GM21825 (cell line): ENCODE results near the gene ANAPC7.
A peak's percentile ranks its signal among the peaks of the same experiment; 100 is the strongest.
"Not testable (repeated sequence)": the region's sequence is repeated elsewhere in the genome, so short reads cannot be mapped to it uniquely, and the experiment has no call there.

Experiments used
- ATAC-seq: cut with Tn5 transposase; IDR thresholded peaks from one replicate; pipeline ENCODE4 v1.9.1; 2021; ENCODE audit warnings: mild to moderate bottlenecking, moderate library complexity; ENCODE audit not compliant: unreplicated experiment

ANAPC7 gene

GRCh38 chr12:110378131-110378790 lies 25.2 kb downstream of the ANAPC7 start:
- ATAC-seq, result not testable (repeated sequence)

DNA sequence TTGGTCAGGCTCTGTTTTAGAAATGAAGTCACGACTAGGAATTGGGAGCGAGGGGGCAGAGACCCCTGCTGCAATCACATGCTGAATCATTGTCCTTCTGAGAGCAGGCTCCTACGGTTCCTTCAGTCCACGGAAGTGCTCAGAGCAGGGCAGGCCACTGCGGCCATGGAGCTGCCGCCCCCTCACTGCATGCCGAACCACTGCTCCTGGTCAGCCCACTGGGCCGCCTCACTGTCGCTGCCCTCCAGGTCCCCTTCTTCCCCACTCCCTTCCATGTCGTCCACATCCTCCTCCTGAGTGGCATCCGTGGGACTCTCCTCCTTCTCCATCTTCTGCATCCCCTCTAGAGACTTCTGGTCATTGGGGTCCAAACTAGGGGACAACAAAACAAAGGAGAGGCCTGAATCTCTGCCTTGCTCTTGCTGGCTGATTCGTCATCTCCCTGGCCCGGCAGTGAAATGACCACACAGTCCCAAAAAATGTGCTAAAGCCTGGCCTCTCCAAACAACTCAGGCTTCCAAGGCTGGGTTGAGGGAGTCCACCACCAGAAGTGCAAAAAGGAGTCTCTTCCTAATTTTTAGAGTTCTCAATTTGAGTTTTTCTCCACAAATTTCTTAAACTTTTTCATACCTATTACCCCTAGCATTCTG lies 29.4 kb downstream of the ANAPC7 start:
- ATAC-seq, result no peak

DNA sequence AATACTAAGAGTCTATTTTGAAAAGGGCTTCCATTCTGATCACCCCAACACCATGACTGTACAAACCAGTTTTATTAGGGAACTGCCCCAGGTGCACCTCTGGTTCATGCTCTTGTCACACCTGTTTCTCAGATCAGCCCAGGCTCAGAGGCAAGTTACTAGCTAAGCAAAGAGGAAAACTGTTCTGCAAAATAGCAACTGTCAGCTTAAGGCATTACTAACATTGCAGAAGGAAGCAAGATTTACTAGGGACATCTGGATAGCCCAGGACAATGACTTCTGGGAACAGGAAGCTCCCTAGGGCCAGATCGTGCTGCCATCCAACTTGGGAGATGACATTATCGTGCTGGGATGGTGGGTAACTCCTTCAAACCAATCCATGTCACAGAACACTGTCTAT lies 30.1 kb downstream of the ANAPC7 start:
- no peak for ATAC-seq

GRCh38 chr12:110373025-110373424 lies 30.5 kb downstream of the ANAPC7 start:
- no peak for ATAC-seq

DNA sequence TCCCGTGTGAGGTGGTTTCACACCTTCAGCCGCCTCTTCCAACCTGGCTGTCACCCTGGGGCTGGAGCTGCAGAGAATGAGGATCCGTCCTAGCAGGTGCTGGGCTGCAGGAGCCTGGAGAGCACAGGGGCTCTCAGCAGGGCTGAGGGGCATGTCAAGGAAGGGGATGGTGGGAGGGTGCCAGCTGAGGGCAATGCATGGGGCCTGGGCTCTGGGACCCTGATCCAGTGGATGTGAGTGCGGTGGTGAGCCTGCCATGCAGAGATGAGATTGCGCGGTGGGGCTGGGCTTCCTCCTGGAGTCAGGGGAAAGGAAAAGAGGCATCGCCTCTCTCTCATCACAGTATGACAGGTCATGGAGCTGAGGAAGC lies 31.5 kb downstream of the ANAPC7 start:
- ATAC-seq, result no peak

- ATAC-seq, result peak; percentile 69
Measured at GRCh38 chr12:110371408-110372055, 32.0 kb downstream of the ANAPC7 start.

- ATAC-seq, result no peak
Measured at GRCh38 chr12:110370732-110371231, 32.7 kb downstream of the ANAPC7 start.

DNA sequence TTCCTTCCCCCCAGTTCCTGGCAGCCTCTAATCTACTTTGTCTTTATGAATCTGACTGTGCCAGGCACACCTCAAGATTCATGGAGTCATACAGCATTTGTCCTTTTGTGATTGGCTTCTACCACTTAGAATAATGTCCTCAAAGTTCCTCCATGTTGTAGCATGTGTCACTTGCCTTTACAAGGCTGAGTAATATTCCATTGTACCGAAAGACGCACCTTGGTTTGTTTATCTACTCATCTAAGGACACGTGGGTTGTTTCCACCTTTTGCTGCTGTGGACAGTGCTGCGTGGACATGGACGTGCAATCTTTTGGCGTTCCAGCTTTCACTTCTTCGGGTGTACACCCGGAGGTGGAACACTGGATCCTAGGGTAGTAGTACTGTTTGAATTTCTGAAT lies 33.5 kb downstream of the ANAPC7 start:
- no peak for ATAC-seq

- ATAC-seq, result no peak
Measured at GRCh38 chr12:110367181-110367864, 36.2 kb downstream of the ANAPC7 start.

- ATAC-seq, result no peak
Measured at GRCh38 chr12:110366321-110367142, 37.0 kb downstream of the ANAPC7 start.

GRCh38 chr12:110365489-110366320 lies 37.8 kb downstream of the ANAPC7 start:
- no peak for ATAC-seq

DNA sequence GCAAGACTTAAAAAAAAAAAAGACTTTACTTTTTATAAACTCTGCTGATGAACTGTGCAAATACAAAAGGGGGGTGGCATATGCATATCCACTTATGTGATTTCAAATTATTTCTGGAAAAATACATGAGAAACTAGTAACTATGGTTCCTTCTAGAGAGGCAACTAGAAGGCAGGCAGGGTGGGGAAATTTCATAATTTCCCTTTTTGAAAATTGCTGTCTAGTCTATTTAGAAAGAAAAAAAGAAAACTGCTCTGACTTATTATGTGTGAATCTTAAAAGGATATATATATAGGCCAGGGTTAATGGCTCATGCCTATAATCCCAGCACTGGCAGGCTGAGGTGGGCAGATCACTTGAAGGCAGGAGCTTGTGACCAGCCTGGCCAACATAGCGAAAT lies 42.3 kb downstream of the ANAPC7 start:
- ATAC-seq, result no peak

GRCh38 chr12:110358384-110359097 lies 45.0 kb downstream of the ANAPC7 start:
- ATAC-seq, result not testable (repeated sequence)

DNA sequence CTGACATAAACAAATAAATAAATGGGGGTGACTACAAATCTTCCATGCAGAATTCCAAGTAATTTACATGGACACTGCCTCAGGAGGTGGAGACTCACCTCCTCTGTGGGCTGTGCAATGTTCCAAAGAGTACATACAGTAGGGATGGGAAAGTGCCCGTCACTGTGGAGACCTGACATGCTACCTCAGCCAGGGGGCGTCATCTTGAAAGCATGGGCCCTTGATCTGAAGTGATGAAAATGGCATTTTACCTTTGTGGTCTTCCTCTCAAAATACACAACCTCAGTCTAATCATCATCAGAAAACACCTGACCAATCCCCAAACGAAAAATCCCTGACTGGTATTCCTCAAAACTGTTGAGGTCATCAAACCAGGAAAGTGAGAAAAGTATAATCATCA lies 48.4 kb downstream of the ANAPC7 start:
- no peak for ATAC-seq

DNA sequence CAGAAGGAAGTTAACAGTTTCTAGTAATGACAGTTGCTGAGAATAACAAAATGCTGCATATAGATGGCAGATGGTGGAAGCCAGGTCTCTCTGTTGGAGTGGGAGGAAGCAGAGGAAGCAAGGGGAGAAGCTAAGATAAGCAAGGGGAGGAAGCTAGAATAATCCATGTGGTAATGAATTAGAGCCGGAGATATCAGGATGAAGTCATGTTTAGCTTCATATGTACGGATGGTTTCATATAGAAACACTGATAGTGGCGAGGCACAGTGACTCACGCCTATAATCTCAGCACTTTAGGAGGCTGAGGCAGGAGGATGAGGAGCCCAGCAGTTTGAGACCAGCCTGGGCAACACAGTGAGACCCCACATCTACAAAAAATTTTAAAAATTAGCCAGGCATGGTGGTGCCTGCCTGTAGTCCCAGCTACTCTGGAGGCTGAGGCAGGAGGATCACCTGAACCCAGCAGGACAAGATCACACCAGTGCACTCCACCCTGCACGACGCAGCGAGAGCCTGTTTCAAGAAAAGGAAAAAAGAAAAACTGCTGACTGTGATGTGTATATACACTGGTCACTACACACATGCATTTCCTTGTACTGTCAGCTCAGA lies 49.2 kb downstream of the ANAPC7 start:
- no peak for ATAC-seq

- ATAC-seq, result no peak
Measured at GRCh38 chr12:110353211-110353965, 50.1 kb downstream of the ANAPC7 start.

DNA sequence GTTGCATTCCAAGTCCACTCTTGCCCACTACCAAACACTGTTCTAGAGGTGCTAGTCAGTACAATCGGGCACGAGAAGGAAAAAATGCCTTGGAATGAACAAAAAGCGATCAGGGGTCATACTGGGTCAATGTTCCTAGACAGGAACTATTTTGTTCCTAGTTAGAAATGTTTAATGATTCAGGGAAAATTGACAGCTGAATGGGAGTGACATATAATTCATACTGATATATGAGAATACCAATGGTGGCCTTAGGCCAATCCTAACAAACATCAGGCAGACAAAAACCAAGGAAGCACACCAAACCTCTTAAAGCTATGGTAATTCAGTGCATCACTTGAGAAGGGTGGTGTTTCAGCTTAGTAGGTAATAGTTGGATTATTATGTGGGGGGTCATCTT lies 51.1 kb downstream of the ANAPC7 start:
- no peak for ATAC-seq

- no peak for ATAC-seq
Measured at GRCh38 chr12:110351119-110351518, 52.4 kb downstream of the ANAPC7 start.
